Effector memory CD8-positive, alpha-beta T cell (primary cell): ENCODE measurements around the gene SURF6.
"Not testable (repeated sequence)": the region's sequence is repeated elsewhere in the genome, so short reads cannot be mapped to it uniquely, and the experiment has no call there.

ENCODE experiments used
- ATAC-seq: fragments of 150-1000 bp; cut with Tn5 transposase; replicated peaks from 2 replicates; pipeline ENCODE4 v1.10.0; 2021; ENCODE audit warnings: mild to moderate bottlenecking, moderate library complexity
- DNase-seq, 3 experiments: peaks; one replicate each; pipeline ENCODE4 v3.0.0; 2021
- H3K27ac Mint-ChIP-seq, 2 donors: one replicate each; pipeline ENCODE4 v1.8.0; 2022; ENCODE audit warnings: mild to moderate bottlenecking in 2 of 2, mixed read lengths in 2 of 2, moderate library complexity in 2 of 2
- H3K27me3 Mint-ChIP-seq, 2 donors: one replicate each; pipeline ENCODE4 v1.8.0; 2022; ENCODE audit warnings: mixed read lengths in 2 of 2
- H3K36me3 Mint-ChIP-seq: one replicate; pipeline ENCODE4 v1.8.0; 2022; ENCODE audit warnings: mild to moderate bottlenecking, moderate library complexity, mixed read lengths; ENCODE audit not compliant: insufficient read depth
- H3K4me1 Mint-ChIP-seq, 2 donors: one replicate each; pipeline ENCODE4 v1.8.0; 2022; ENCODE audit warnings: low read depth in 2 of 2, mixed read lengths in 2 of 2
- H3K4me3 Mint-ChIP-seq, 2 donors: one replicate each; pipeline ENCODE4 v1.8.0; 2022; ENCODE audit warnings: mild to moderate bottlenecking in 2 of 2, mixed read lengths in 2 of 2, moderate library complexity in 2 of 2
- H3K9me3 Mint-ChIP-seq, 2 donors: one replicate each; pipeline ENCODE4 v1.8.0; 2022; ENCODE audit warnings: mixed read lengths in 2 of 2

Gene SURF6

GRCh38 chr9:133301253-133302230 is 34.4 kb downstream of the SURF6 start:
- no peaks in the 10 kb centered on the region for H3K4me1 Mint-ChIP-seq
- H3K36me3 Mint-ChIP-seq = peaks cover 5% of the 10 kb centered on the region
- no peak overlapping the region for H3K27ac Mint-ChIP-seq
- DNase-seq (no peak), ATAC-seq (no peak)
- H3K4me3 Mint-ChIP-seq = no peak overlapping the region
- H3K27me3 Mint-ChIP-seq = peaks cover 25 to 48% of the 10 kb centered on the region in 2 donors
- no peaks in the 10 kb centered on the region for H3K9me3 Mint-ChIP-seq

DNA sequence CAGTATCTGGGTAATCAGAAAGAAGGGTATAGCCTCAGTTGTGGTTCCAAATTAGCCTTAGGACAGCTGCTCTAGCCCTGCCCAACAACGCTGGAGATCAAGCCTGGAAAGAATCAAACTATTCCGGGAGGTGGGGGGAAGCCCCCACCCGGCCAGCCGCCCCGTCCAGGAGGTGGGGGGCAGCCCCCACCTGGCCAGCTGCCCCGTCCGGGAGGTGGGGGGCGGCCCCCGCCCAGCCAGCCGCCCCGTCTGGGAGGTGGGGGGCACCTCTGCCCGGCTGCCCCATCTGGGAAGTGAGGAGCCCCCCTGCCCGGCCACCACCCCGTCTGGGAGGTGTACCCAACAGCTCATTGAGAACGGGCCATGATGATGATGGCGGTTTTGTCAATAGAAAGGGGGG is 36.0 kb downstream of the SURF6 start:
- H3K36me3 Mint-ChIP-seq, DNase-seq, H3K27ac Mint-ChIP-seq, ATAC-seq, H3K4me3 Mint-ChIP-seq, H3K9me3 Mint-ChIP-seq, H3K4me1 Mint-ChIP-seq: not testable (repeated sequence)
- H3K27me3 Mint-ChIP-seq = peaks cover 23 to 50% of the 10 kb centered on the region in 2 donors

GRCh38 chr9:133294257-133294656 is 41.7 kb downstream of the SURF6 start:
- H3K27ac Mint-ChIP-seq = no peak overlapping the region
- no peaks in the 10 kb centered on the region for H3K4me1 Mint-ChIP-seq
- peaks cover 0 to 2% of the 10 kb centered on the region in 2 donors for H3K9me3 Mint-ChIP-seq
- peaks cover 54 to 66% of the 10 kb centered on the region in 2 donors for H3K27me3 Mint-ChIP-seq
- ATAC-seq = no peak
- DNase-seq = no peak
- no peak overlapping the region for H3K4me3 Mint-ChIP-seq
- no peaks in the 10 kb centered on the region for H3K36me3 Mint-ChIP-seq

DNA sequence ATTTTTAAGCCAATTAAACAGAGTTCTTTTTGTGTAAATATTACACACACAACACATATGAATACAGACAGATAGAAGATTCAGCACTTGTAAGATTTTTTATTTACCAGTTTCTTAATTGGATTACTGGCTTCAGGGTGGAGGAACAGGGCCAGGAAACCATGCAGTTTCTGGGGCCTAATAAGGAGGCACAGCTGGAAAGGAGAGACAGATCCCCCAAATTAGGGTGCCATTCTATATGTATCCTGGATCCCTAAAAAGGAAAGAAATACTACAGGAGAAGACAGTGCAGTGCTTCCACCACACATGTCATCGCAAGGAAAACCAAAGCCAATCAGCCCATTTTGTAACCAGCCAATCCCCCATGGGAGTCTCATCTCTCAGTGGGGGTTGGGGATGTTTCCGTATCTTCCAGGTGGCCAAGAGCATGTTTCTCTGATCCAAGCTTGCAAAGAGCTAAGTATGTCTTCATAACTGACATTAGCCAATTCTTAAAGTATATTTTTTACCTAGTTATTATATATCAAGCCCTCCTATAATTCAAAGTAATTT is 45.2 kb downstream of the SURF6 start:
- no peak for ATAC-seq
- H3K27me3 Mint-ChIP-seq = peaks cover 38 to 39% of the 10 kb centered on the region in 2 donors

GRCh38 chr9:133286523-133286922 is 49.5 kb downstream of the SURF6 start:
- peaks cover 0 to 2% of the 10 kb centered on the region in 2 donors for H3K9me3 Mint-ChIP-seq
- H3K4me1 Mint-ChIP-seq = no peaks in the 10 kb centered on the region
- H3K36me3 Mint-ChIP-seq = no peaks in the 10 kb centered on the region
- H3K27ac Mint-ChIP-seq = no peak overlapping the region
- no peak for ATAC-seq
- no peak for DNase-seq
- no peak overlapping the region for H3K4me3 Mint-ChIP-seq
- H3K27me3 Mint-ChIP-seq = peaks cover 9 to 17% of the 10 kb centered on the region in 2 donors

More for the DNA sequence above, 45.2 kb downstream of the SURF6 start:
- DNase-seq = no peak
- H3K4me3 Mint-ChIP-seq = no peak overlapping the region
- no peaks in the 10 kb centered on the region for H3K4me1 Mint-ChIP-seq
- peaks cover 0 to 2% of the 10 kb centered on the region in 2 donors for H3K9me3 Mint-ChIP-seq
- H3K27ac Mint-ChIP-seq = no peak overlapping the region
- no peaks in the 10 kb centered on the region for H3K36me3 Mint-ChIP-seq

DNA sequence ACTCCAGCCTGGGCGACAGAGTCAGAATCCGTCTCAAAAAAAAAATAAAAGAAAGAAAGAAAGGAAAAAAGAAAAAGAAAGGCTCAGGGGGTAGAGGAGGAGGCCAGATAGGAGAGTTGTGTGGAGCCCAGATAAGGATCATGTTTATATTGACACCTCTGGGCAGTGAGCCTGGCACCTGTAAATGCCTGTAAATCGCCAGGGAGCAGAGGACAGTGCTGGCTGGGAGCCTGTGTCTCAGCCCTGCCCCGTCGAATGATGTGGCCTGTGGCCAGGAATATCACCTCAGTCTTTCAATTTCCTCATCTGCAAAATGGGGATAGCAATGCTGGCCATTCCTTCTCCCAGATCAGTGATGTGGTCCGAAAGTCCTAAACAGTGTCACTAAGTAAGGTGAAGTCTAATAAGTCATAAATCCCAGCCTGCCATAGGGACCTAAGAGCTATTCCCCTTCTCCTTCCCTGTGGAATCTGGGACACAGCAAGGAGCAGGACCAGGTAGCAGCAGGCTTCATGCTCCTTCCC is 50.7 kb downstream of the SURF6 start:
- Mint-ChIP-seq H3K27ac (no peak overlapping the region), H3K4me3 (no peak overlapping the region), H3K4me1 (no peaks in the 10 kb centered on the region), H3K9me3 (peaks cover 0 to 2% of the 10 kb centered on the region in 2 donors), H3K36me3 (no peaks in the 10 kb centered on the region), H3K27me3 (peaks cover 3 to 13% of the 10 kb centered on the region in 2 donors)
- DNase-seq (no peak), ATAC-seq (no peak)

GRCh38 chr9:133284362-133284761 is 51.6 kb downstream of the SURF6 start:
- H3K27me3 Mint-ChIP-seq = peaks cover 0 to 14% of the 10 kb centered on the region in 2 donors
- no peaks in the 10 kb centered on the region for H3K36me3 Mint-ChIP-seq
- no peaks in the 10 kb centered on the region for H3K4me1 Mint-ChIP-seq
- ATAC-seq = no peak
- no peaks in the 10 kb centered on the region for H3K9me3 Mint-ChIP-seq
- H3K4me3 Mint-ChIP-seq = no peak overlapping the region
- no peak overlapping the region for H3K27ac Mint-ChIP-seq
- no peak for DNase-seq

DNA sequence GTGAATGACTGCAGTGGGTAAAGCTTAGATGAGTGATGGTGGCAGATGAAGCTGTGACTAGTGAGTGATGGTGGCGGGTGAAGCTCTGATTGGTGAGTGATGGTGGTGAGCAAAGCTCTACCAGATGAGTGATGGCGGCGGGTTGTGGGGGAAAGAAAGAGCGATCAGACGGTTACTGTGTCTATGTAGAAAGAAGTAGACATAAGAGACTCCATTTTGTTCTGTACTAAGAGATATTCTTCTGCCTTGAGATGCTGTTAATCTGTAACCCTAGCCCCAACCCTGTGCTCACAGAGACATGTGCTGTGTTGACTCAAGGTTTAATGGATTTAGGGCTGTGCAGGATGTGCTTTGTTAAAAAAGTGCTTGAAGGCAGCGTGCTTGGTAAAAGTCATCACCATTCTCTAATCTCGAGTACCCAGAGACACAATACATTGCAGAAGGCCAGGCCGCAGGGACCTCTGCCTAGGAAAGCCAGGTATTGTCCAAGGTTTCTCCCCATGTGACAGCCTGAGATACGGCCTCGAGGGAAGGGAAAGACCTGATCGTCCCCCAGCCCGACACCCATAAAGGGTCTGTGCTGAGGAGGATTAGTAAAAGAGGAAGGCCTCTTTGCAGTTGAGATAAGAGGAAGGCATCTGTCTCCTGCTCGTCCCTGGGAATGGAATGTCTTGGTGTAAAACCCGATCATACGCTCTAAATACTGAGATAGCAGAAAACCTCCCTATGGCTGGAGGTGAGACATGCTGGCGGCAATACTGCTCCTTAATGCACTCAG is 52.5 kb downstream of the SURF6 start:
- not testable (repeated sequence) for H3K36me3 Mint-ChIP-seq, DNase-seq, ATAC-seq, H3K4me1 Mint-ChIP-seq, H3K4me3 Mint-ChIP-seq, H3K27ac Mint-ChIP-seq, H3K9me3 Mint-ChIP-seq
- peaks cover 3 to 22% of the 10 kb centered on the region in 2 donors for H3K27me3 Mint-ChIP-seq

GRCh38 chr9:133282464-133283238 is 53.3 kb downstream of the SURF6 start:
- H3K4me1 Mint-ChIP-seq = no peaks in the 10 kb centered on the region
- H3K27me3 Mint-ChIP-seq = peaks cover 11 to 28% of the 10 kb centered on the region in 2 donors
- H3K4me3 Mint-ChIP-seq = no peak overlapping the region
- ATAC-seq (no peak), DNase-seq (no peak)
- H3K36me3 Mint-ChIP-seq = no peaks in the 10 kb centered on the region
- no peaks in the 10 kb centered on the region for H3K9me3 Mint-ChIP-seq
- H3K27ac Mint-ChIP-seq = no peak overlapping the region

DNA sequence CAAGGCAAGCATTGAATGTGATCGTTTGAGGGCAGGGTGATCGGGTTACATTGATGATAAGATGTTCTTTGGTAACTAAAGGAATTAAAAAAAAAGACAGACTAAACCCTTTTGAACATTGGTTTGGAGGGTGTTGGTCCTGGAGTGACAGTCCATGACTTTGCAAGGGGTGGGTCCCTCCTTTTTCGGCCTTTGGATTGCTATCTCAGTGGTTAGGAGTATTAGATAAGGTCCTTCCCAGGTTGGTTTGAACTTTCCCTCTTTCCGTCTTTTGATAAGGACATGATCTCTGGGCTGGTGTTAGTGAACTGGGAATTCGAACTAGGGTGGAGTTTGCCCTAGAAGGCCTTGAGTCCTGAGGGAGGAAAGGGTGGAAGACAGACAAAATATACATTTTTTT is 55.6 kb downstream of the SURF6 start:
- H3K36me3 Mint-ChIP-seq = no peaks in the 10 kb centered on the region
- H3K27me3 Mint-ChIP-seq = peaks cover 31 to 36% of the 10 kb centered on the region in 2 donors
- no peak overlapping the region for H3K4me3 Mint-ChIP-seq
- H3K4me1 Mint-ChIP-seq = no peaks in the 10 kb centered on the region
- no peak for DNase-seq
- H3K27ac Mint-ChIP-seq = no peak overlapping the region
- ATAC-seq = no peak
- no peaks in the 10 kb centered on the region for H3K9me3 Mint-ChIP-seq
